Measurements from ENCODE around the gene AMT. TPM values are rescaled to one million over a fixed set of nuclear protein-coding genes. Genes with fewer than 3 reads are reported as not detected.
A peak's percentile ranks its signal among the peaks of the same experiment; 100 is the strongest.

The AMT gene
- total RNA-seq, 1 donor from 2014 or later, result 3.7 TPM

GRCh38 chr3:49389297-49389696 lies 33.0 kb downstream of the AMT start:
- no peak for DNase-seq
- Mint-ChIP-seq H3K27me3 (no peaks in the 10 kb centered on the region), H3K4me3 (no peak overlapping the region)

GRCh38 chr3:49388289-49388820 lies 33.9 kb downstream of the AMT start:
- H3K36me3 Mint-ChIP-seq (ENCODE audit: low read depth), result peaks cover 32% of the 10 kb centered on the region
- peak overlapping the region; percentile 48 for H3K27ac Mint-ChIP-seq

More at GRCh38 chr3:49389297-49389696, 33.0 kb downstream of the AMT start:
- H3K4me1 Mint-ChIP-seq, result peaks cover 21% of the 10 kb centered on the region
- peaks cover 26% of the 10 kb centered on the region for H3K36me3 Mint-ChIP-seq (ENCODE audit: low read depth)
- H3K27ac Mint-ChIP-seq, result no peak overlapping the region
- intact Hi-C loops (cut with micrococcal nuclease), result no loop called here
- no peaks in the 10 kb centered on the region for H3K9me3 Mint-ChIP-seq

GRCh38 chr3:49387721-49388120 lies 34.6 kb downstream of the AMT start:
- peaks cover 31% of the 10 kb centered on the region for H3K36me3 Mint-ChIP-seq (ENCODE audit: low read depth)
- no peaks in the 10 kb centered on the region for H3K9me3 Mint-ChIP-seq
- peaks cover 21% of the 10 kb centered on the region for H3K4me1 Mint-ChIP-seq
- H3K27ac Mint-ChIP-seq, result peak overlapping the region; percentile 10
- intact Hi-C loops (cut with micrococcal nuclease), result no loop called here
- no peak for DNase-seq
- H3K4me3 Mint-ChIP-seq, result no peak overlapping the region
- H3K27me3 Mint-ChIP-seq, result no peaks in the 10 kb centered on the region

More at GRCh38 chr3:49388289-49388820, 33.9 kb downstream of the AMT start:
- no peaks in the 10 kb centered on the region for H3K27me3 Mint-ChIP-seq
- no peaks in the 10 kb centered on the region for H3K9me3 Mint-ChIP-seq
- DNase-seq, result no peak
- H3K4me3 Mint-ChIP-seq, result no peak overlapping the region
- intact Hi-C loops (cut with micrococcal nuclease), result no loop called here
- H3K4me1 Mint-ChIP-seq, result peaks cover 24% of the 10 kb centered on the region

- Mint-ChIP-seq H3K36me3 (ENCODE audit: low read depth) (peaks cover 28% of the 10 kb centered on the region), H3K4me1 (peaks cover 19% of the 10 kb centered on the region), H3K4me3 (no peak overlapping the region), H3K27ac (no peak overlapping the region), H3K9me3 (no peaks in the 10 kb centered on the region), H3K27me3 (no peaks in the 10 kb centered on the region)
- no peak for DNase-seq
- intact Hi-C loops (cut with micrococcal nuclease), result no loop called here
Observed at GRCh38 chr3:49386056-49386756, 36.1 kb downstream of the AMT start.

- Mint-ChIP-seq H3K27me3 (no peaks in the 10 kb centered on the region), H3K36me3 (ENCODE audit: low read depth) (peaks cover 28% of the 10 kb centered on the region), H3K27ac (no peak overlapping the region), H3K4me1 (peaks cover 19% of the 10 kb centered on the region), H3K4me3 (no peak overlapping the region), H3K9me3 (no peaks in the 10 kb centered on the region)
- intact Hi-C loops (cut with micrococcal nuclease), result no loop called here
- DNase-seq, result no peak
Observed at GRCh38 chr3:49385617-49386016, 36.7 kb downstream of the AMT start.

- Mint-ChIP-seq H3K27ac (peak overlapping the region; percentile 2), H3K27me3 (no peaks in the 10 kb centered on the region), H3K4me1 (peaks cover 24% of the 10 kb centered on the region), H3K9me3 (no peaks in the 10 kb centered on the region), H3K36me3 (ENCODE audit: low read depth) (peaks cover 31% of the 10 kb centered on the region), H3K4me3 (no peak overlapping the region)
- no peak for DNase-seq
- intact Hi-C loops (cut with micrococcal nuclease), result no loop called here
Observed at GRCh38 chr3:49383387-49383786, 38.9 kb downstream of the AMT start.

GRCh38 chr3:49378249-49378895 lies 43.9 kb downstream of the AMT start:
- Mint-ChIP-seq H3K27ac (peak overlapping the region; percentile 74), H3K4me1 (peaks cover 24% of the 10 kb centered on the region), H3K4me3 (peak overlapping the region; percentile 37), H3K9me3 (no peaks in the 10 kb centered on the region), H3K36me3 (ENCODE audit: low read depth) (peaks cover 42% of the 10 kb centered on the region), H3K27me3 (no peaks in the 10 kb centered on the region)
- intact Hi-C loops (cut with micrococcal nuclease), result no loop called here
- no peak for DNase-seq

GRCh38 chr3:49377483-49377882 lies 44.8 kb downstream of the AMT start:
- no peaks in the 10 kb centered on the region for H3K9me3 Mint-ChIP-seq
- peak overlapping the region; percentile 70 for H3K27ac Mint-ChIP-seq
- peak; percentile 80 for DNase-seq
- peaks cover 26% of the 10 kb centered on the region for H3K4me1 Mint-ChIP-seq
- H3K27me3 Mint-ChIP-seq, result no peaks in the 10 kb centered on the region
- H3K4me3 Mint-ChIP-seq, result no peak overlapping the region
- intact Hi-C loops (cut with micrococcal nuclease), result no loop called here
- peaks cover 49% of the 10 kb centered on the region for H3K36me3 Mint-ChIP-seq (ENCODE audit: low read depth)

GRCh38 chr3:49371946-49372345 lies 50.3 kb downstream of the AMT start:
- H3K9me3 Mint-ChIP-seq, result no peaks in the 10 kb centered on the region
- intact Hi-C loops (cut with micrococcal nuclease), result no loop called here
- no peak for DNase-seq
- H3K27me3 Mint-ChIP-seq, result no peaks in the 10 kb centered on the region
- no peak overlapping the region for H3K27ac Mint-ChIP-seq
- no peak overlapping the region for H3K4me3 Mint-ChIP-seq
- H3K4me1 Mint-ChIP-seq, result peaks cover 18% of the 10 kb centered on the region
- peaks cover 68% of the 10 kb centered on the region for H3K36me3 Mint-ChIP-seq (ENCODE audit: low read depth)

- no peak for DNase-seq
- peaks cover 21% of the 10 kb centered on the region for H3K4me1 Mint-ChIP-seq
- H3K36me3 Mint-ChIP-seq (ENCODE audit: low read depth), result peaks cover 77% of the 10 kb centered on the region
- H3K27ac Mint-ChIP-seq, result peak overlapping the region; percentile 52
- intact Hi-C loops (cut with micrococcal nuclease), result no loop called here
- H3K4me3 Mint-ChIP-seq, result no peak overlapping the region
- H3K27me3 Mint-ChIP-seq, result no peaks in the 10 kb centered on the region
- no peaks in the 10 kb centered on the region for H3K9me3 Mint-ChIP-seq
Observed at GRCh38 chr3:49370585-49371290, 51.5 kb downstream of the AMT start.

Other genes with a start within 250 kb of the AMT start
- 8.0 and 9.6 TPM in 2 replicates for gene C3orf62, start 145.2 kb downstream of the AMT start, total RNA-seq
- gene USP4, start 82.4 kb downstream of the AMT start, total RNA-seq, result 94.0 and 96.9 TPM in 2 replicates
- gene GPX1, start 64.1 kb downstream of the AMT start, total RNA-seq, result 190 and 200 TPM in 2 replicates
- 381 and 391 TPM in 2 replicates for gene RHOA, start 10.5 kb downstream of the AMT start, total RNA-seq
- 18.7 and 21.2 TPM in 2 replicates for gene TCTA, start 10.1 kb downstream of the AMT start, total RNA-seq
- 11.1 and 12.6 TPM in 2 replicates for gene NICN1, start 6.9 kb upstream of the AMT start, total RNA-seq
- 21.3 and 21.9 TPM in 2 replicates for gene DAG1, start 47.8 kb upstream of the AMT start, total RNA-seq
- 0.09 TPM in 2 replicates for gene BSN, start 132.0 kb upstream of the AMT start, total RNA-seq